GM19452 (cell line): Measurements from ENCODE around the gene ZMYND19.
"Not testable (repeated sequence)": the region's sequence is repeated elsewhere in the genome, so short reads cannot be mapped to it uniquely, and the experiment has no call there.

Source experiments
- ATAC-seq: cut with Tn5 transposase; IDR thresholded peaks from one replicate; pipeline ENCODE4 v1.9.1; 2021; ENCODE audit not compliant: unreplicated experiment

Gene ZMYND19

GRCh38 chr9:137589441-137590122 lies 730 bp downstream of the ZMYND19 start:
- ATAC-seq, result peak; percentile 11

- ATAC-seq, result no peak
Measured at GRCh38 chr9:137588891-137589290, 1.4 kb downstream of the ZMYND19 start.

GRCh38 chr9:137588311-137588710 lies 2.0 kb downstream of the ZMYND19 start:
- ATAC-seq, result no peak

- no peak for ATAC-seq
Measured at GRCh38 chr9:137586854-137587253, 3.5 kb downstream of the ZMYND19 start.

- no peak for ATAC-seq
Measured at GRCh38 chr9:137583957-137584356, 6.4 kb downstream of the ZMYND19 start.

GRCh38 chr9:137583347-137583746 lies 7.0 kb downstream of the ZMYND19 start:
- ATAC-seq, result no peak

- no peak for ATAC-seq
Measured at GRCh38 chr9:137582286-137582860, 7.9 kb downstream of the ZMYND19 start.

GRCh38 chr9:137581361-137582285 lies 8.7 kb downstream of the ZMYND19 start:
- ATAC-seq, result no peak

GRCh38 chr9:137580954-137581322 lies 9.4 kb downstream of the ZMYND19 start:
- no peak for ATAC-seq

- ATAC-seq, result no peak
Measured at GRCh38 chr9:137580209-137580953, 9.9 kb downstream of the ZMYND19 start.

- ATAC-seq, result no peak
Measured at GRCh38 chr9:137579259-137579604, 11.1 kb downstream of the ZMYND19 start.

GRCh38 chr9:137578518-137579258 lies 11.6 kb downstream of the ZMYND19 start, which contains the start of gene DPH7:
TSS of gene DPH7 (minus strand) at chr9:137578925. CDS start at chr9:137578777, 148 bp downstream.
- ATAC-seq, result peak; percentile 84

GRCh38 chr9:137575716-137576411 lies 14.4 kb downstream of the ZMYND19 start:
- ATAC-seq, result no peak

- no peak for ATAC-seq
Measured at GRCh38 chr9:137575364-137575715, 15.0 kb downstream of the ZMYND19 start.

GRCh38 chr9:137574192-137574591 lies 16.1 kb downstream of the ZMYND19 start:
- ATAC-seq, result no peak

GRCh38 chr9:137570566-137570965 lies 19.7 kb downstream of the ZMYND19 start:
- ATAC-seq, result no peak

- ATAC-seq, result no peak
Measured at GRCh38 chr9:137569609-137570203, 20.6 kb downstream of the ZMYND19 start.

- ATAC-seq, result not testable (repeated sequence)
Measured at GRCh38 chr9:137568445-137568844, 21.9 kb downstream of the ZMYND19 start.

GRCh38 chr9:137564817-137565411 lies 25.4 kb downstream of the ZMYND19 start:
- ATAC-seq, result no peak
